Gastrocnemius medialis (tissue), 4 donors: ENCODE results near the gene FPGS. TPM values are rescaled to one million over a fixed set of nuclear protein-coding genes. Genes with fewer than 3 reads are reported as not detected.

ENCODE experiments used
- ATAC-seq, 2 donors: fragments of 150-250 bp; one replicate each; pipeline ENCODE4 v1.9.1; 2016
- DNase-seq, 2 donors: peaks; one replicate each; pipeline ENCODE4 v3.0.0-alpha.2; 2019
- H3K27ac ChIP-seq, 4 donors: fragments of 200-600 bp; sonication (generic); 1 replicate in 1 of 4; 2 replicates in 3 of 4; pipeline ENCODE4 v1.5.1; 2016 to 2018; ENCODE audit warnings: mild to moderate bottlenecking in 2 of 4, moderate library complexity in 1 of 4
- H3K27me3 ChIP-seq, 3 donors: fragments of 200-600 bp; sonication (generic) in 2 of 3; 1 replicate in 1 of 3; 2 replicates in 2 of 3; pipeline versions ENCODE4 v1.5.1 to v1.6.0; 2016 to 2019; ENCODE audit warnings: mild to moderate bottlenecking in 1 of 3, moderate library complexity in 1 of 3
- H3K36me3 ChIP-seq, 2 donors: fragments of 200-600 bp; sonication (generic) in 1 of 2; one replicate each; pipeline ENCODE4 v1.5.1; 2017 to 2018
- H3K4me1 ChIP-seq, 2 donors: fragments of 200-600 bp; sonication (generic) in 1 of 2; one replicate each; pipeline ENCODE4 v1.5.1; 2016 to 2017; ENCODE audit warnings: mild to moderate bottlenecking in 2 of 2
- H3K4me3 ChIP-seq, 4 donors: fragments of 200-600 bp; sonication (generic) in 3 of 4; 1 replicate in 1 of 4; 2 replicates in 3 of 4; pipeline ENCODE4 v1.5.1; 2016 to 2019; ENCODE audit warnings: mild to moderate bottlenecking in 2 of 4
- H3K9me3 ChIP-seq, 3 donors: fragments of 200-600 bp; sonication (generic) in 2 of 3; 1 replicate in 1 of 3; 2 replicates in 2 of 3; pipeline ENCODE4 v1.5.1; 2016 to 2019
- POLR2A ChIP-seq, 2 donors: fragments of 450-650 bp; IDR thresholded peaks; one replicate each; pipeline ENCODE4 v1.6.1; 2017; ENCODE audit warnings: antibody characterized with exemption in 2 of 2, mild to moderate bottlenecking in 2 of 2, moderate library complexity in 2 of 2
- in situ Hi-C, 4 donors: fragments of 200-750 bp; cut with MboI; loops; one replicate each; pipeline versions ENCODE4 v1.15.0 to v1.8.0; 2017; ENCODE audit warnings: low sequenced_read_pairs in 4 of 4
- intact Hi-C: fragments of 100-400 bp; cut with DNase I; formaldehyde crosslinking; loops from one replicate; pipeline ENCODE4 v1.15.1; 2023; ENCODE audit warnings: low total_unique reads
- total RNA-seq, 4 donors: library from RNA; depleted of rRNA; stranded (reverse); fragments of >200 nt; gene quantifications; one replicate each; pipeline versions ENCODE4 v1.1.0 to v1.2.3, GENCODE V29; 2016
- TF ChIP-seq, protein P1 (sequence below), 5 experiments: fragments of 450-650 bp in 3 of 5; fragments of 200-600 bp in 2 of 5; sonication (generic) in 2 of 5; IDR thresholded peaks in 4 of 5; conservative IDR thresholded peaks in 1 of 5; 1 replicate in 4 of 5; 2 replicates in 1 of 5; pipeline ENCODE4 v1.5.1; 2016 to 2019; ENCODE audit warnings: antibody characterized with exemption in 5 of 5, mild to moderate bottlenecking in 3 of 5, moderate library complexity in 3 of 5

FPGS gene
- total RNA-seq, 4 donors from 2014 or later: 36.4 to 87.6 (median 47.7) TPM

DNA sequence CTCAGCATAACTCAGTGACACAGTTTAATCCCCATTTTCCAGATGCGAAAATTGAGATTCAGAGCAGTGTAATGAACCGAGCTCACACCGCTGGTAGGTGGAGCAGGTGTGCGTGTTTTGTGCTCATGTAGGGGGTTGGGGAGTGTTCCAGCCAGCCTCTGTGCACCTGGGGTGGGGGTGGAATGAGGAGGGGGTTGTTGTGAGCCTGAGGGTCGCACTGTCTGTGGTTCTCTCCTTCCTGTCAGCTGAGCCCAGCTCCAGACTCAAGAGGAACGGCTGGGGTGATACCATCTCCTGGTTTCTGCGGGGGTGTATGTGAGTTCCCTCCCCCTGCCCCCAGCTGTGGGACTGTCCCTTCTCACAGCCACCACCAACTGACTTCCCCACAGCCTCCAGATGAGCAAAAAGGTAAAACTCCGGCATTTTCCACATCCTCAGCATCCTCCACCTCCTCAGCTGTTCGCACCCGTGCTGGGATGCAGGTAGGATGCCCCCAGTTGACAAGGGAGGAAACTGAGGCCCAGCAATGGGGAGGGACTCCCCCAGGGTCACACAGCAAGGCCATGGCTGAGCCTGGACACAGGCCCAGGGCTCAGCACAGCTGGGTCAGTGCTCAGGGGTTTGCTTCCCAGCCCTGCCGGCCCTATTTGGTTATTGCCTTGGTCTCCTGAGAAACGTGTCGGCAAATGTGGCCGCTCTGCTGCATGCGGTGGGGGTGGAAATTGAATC, 26.3 kb upstream of the FPGS start:
- ATAC-seq: no peak
- Histone ChIP-seq H3K36me3 (no peaks in the 10 kb centered on the region), H3K27me3 (no peaks in the 10 kb centered on the region), H3K27ac (peak overlapping the region in 3 of 4 donors; percentile 6 to 60 (median 41)), H3K4me3 (peak overlapping the region in 1 of 4 donors; percentile 28), H3K4me1 (peaks cover 0 to 4% of the 10 kb centered on the region in 2 donors), H3K9me3 (no peaks in the 10 kb centered on the region)
- intact Hi-C loops: no loop called here
- TF ChIP-seq, protein P1, sequence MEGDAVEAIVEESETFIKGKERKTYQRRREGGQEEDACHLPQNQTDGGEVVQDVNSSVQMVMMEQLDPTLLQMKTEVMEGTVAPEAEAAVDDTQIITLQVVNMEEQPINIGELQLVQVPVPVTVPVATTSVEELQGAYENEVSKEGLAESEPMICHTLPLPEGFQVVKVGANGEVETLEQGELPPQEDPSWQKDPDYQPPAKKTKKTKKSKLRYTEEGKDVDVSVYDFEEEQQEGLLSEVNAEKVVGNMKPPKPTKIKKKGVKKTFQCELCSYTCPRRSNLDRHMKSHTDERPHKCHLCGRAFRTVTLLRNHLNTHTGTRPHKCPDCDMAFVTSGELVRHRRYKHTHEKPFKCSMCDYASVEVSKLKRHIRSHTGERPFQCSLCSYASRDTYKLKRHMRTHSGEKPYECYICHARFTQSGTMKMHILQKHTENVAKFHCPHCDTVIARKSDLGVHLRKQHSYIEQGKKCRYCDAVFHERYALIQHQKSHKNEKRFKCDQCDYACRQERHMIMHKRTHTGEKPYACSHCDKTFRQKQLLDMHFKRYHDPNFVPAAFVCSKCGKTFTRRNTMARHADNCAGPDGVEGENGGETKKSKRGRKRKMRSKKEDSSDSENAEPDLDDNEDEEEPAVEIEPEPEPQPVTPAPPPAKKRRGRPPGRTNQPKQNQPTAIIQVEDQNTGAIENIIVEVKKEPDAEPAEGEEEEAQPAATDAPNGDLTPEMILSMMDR (IDR thresholded peaks at IDR 0.05 in 4 of 5, conservative IDR thresholded peaks at IDR 0.05 in 1 of 5): no peak
- no peak for TF ChIP-seq POLR2A (IDR thresholded peaks at IDR 0.05)
- in situ Hi-C loops: no loop called here
- no peak for DNase-seq

DNA sequence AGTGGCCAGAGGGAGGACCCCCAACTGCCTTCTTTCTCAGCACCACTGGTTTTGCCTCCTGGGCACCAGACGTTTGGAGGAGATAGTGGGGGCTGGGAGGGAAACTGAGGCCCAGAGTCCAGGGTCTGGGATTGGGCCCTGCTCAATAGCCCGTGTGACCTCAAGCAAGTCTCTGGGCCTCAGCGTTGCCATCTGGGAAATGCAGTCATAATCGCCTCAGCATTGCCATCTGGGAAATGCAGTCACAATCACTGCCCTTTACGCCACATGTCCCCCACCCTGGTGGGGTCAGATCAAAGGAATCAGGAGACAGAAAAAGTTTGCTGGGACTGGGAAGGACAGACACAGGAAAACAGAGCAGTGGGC, 25.8 kb upstream of the FPGS start:
- H3K9me3 ChIP-seq: no peaks in the 10 kb centered on the region
- ATAC-seq (no peak), DNase-seq (no peak)
- intact Hi-C loops (no loop called here), in situ Hi-C loops (no loop called here)
- H3K27ac ChIP-seq: peak overlapping the region in 3 of 4 donors; percentile 6 to 60 (median 27)
- peaks cover 0 to 4% of the 10 kb centered on the region in 2 donors for H3K4me1 ChIP-seq
- no peaks in the 10 kb centered on the region for H3K36me3 ChIP-seq
- peak overlapping the region in 1 of 4 donors; percentile 28 for H3K4me3 ChIP-seq
- TF ChIP-seq POLR2A (IDR thresholded peaks at IDR 0.05): no peak
- TF ChIP-seq, protein P1 (IDR thresholded peaks at IDR 0.05 in 4 of 5, conservative IDR thresholded peaks at IDR 0.05 in 1 of 5): no peak
- no peaks in the 10 kb centered on the region for H3K27me3 ChIP-seq

DNA sequence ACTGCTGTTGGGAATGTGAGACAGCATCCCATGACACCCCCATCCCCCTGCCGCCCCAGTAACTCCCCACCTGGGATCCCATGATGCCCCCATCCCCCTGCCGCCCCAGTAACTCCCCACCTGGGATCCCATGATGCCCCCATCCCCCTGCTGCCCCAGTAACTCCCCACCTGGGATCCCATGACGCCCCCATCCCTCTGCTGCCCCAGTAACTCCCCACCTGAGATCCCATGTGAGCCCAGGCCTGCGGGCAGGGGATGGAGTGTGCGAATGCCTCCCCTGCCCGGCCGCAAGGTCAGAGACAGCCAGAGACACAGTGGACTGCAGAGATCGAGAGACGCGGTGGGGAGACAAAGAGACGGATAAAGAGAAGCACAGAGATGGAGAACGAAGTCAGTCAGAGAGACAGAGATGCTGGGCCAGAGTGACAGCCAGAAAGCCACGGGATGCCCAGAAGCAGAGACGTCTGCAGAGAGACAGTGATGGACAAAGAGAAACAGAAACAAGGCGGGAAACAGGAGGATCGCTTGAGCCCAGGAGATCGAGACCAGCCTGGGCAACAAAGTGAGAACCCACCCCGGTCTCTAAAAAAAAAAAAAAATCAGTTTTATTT, 25.2 kb upstream of the FPGS start:
- H3K4me1 ChIP-seq: peaks cover 0 to 4% of the 10 kb centered on the region in 2 donors
- DNase-seq (no peak), ATAC-seq (no peak)
- no peaks in the 10 kb centered on the region for H3K27me3 ChIP-seq
- H3K27ac ChIP-seq: peak overlapping the region in 3 of 4 donors; percentile 40 to 69 (median 60)
- H3K4me3 ChIP-seq: peak overlapping the region in 2 of 4 donors; percentile 11 to 28
- in situ Hi-C loops: no loop called here
- no peaks in the 10 kb centered on the region for H3K36me3 ChIP-seq
- no peak for TF ChIP-seq POLR2A (IDR thresholded peaks at IDR 0.05)
- TF ChIP-seq, protein P1 (IDR thresholded peaks at IDR 0.05 in 4 of 5, conservative IDR thresholded peaks at IDR 0.05 in 1 of 5): no peak
- no peaks in the 10 kb centered on the region for H3K9me3 ChIP-seq
- intact Hi-C loops: no loop called here

DNA sequence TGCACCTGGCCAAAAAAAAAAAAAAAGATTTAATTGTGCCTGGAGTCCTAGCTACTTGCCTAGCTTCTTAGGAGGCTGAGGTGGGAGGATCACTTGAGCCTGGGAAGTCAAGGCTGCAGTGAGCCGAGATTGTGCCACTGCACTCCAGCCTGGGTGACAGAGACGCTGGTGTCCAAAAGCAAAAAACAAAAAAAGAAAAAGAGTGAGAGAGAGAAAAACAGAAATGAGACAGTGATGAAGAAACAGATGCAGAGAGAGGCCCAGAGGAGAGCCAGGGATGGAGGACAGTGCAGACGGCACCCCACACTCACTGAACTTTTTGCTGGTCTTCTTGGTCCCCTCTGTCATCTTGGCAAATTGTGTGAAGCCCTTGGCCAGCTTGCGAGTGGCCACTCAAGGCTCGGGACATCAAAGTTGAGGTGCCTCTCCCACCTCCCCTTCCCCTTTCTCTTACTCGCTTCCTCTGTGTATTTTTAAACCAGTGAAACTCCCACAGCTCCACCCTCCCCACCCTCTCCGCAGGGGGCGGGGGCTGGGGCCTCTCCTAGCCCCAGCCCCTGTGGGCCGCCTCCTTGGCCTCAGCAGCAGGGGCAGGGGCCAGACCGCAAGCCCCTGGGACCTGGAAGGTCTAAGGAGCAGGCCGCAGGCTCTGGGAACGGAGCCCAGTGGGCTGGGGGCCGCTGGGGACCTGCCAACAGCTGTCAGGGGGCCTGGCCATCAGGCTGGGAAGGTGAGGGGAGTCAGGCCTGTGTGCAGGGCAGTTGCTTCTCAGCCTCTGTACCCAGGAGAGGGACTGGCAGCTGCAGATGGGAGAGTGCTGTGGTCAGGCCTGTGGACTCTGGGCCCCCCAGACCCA, 24.2 kb upstream of the FPGS start, which contains the start of gene SH2D3C:
TSS of gene SH2D3C (minus strand) at position 387 of the 856 bp plus-strand sequence. CDS start at position 348, 39 bp downstream.
- in situ Hi-C loops (no loop called here), intact Hi-C loops (no loop called here)
- ATAC-seq (no peak), DNase-seq (no peak)
- Histone ChIP-seq H3K36me3 (no peaks in the 10 kb centered on the region), H3K27ac (peak within 1 kb of the TSS; percentile 40 to 69 (median 54)), H3K4me1 (peaks cover 0 to 4% of the 10 kb centered on the region in 2 donors), H3K9me3 (no peaks in the 10 kb centered on the region), H3K4me3 (peak within 1 kb of the TSS in 2 of 4 donors; percentile 11 to 28), H3K27me3 (no peaks in the 10 kb centered on the region)
- TF ChIP-seq, protein P1 (IDR thresholded peaks at IDR 0.05 in 4 of 5, conservative IDR thresholded peaks at IDR 0.05 in 1 of 5): no peak
- TF ChIP-seq POLR2A (IDR thresholded peaks at IDR 0.05): no peak
